HEK293 (cell line): ENCODE data around the gene DGKD.

Experiments used
- CTCF ChIA-PET: fragments of 350-600 bp; formaldehyde crosslinking; extraction: SDS; loops from one replicate; lab custom pipeline; 2021; ENCODE audit warnings: antibody characterized with exemption; lab: Yijun Ruan, JAX
- POLR2A ChIA-PET: fragments of 300-600 bp; formaldehyde crosslinking; extraction: SDS; loops from one replicate; lab custom pipeline; 2020; ENCODE audit warnings: antibody characterized with exemption, inconsistent platforms; lab: Yijun Ruan, JAX
- H3K27ac ChIP-seq: fragments of 200-500 bp; sonication (Bioruptor generic); 2 replicates; pipeline ENCODE4 v1.5.1; 2014; ENCODE audit warnings: low read depth, low read length, control low read depth, inconsistent platforms; ENCODE audit errors: extremely low read depth
- H3K36me3 ChIP-seq, 2 experiments: fragments of 200-500 bp in 1 of 2; sonication (Bioruptor generic) in 1 of 2; 1 replicate in 1 of 2; 2 replicates in 1 of 2; pipeline ENCODE4 v1.5.1; 2014 to 2017; ENCODE audit warnings: inconsistent platforms in 2 of 2, low read length in 2 of 2; ENCODE audit not compliant: control insufficient read depth in 2 of 2, insufficient read depth in 1 of 2
- H3K4me1 ChIP-seq: fragments of 200-500 bp; sonication (Bioruptor generic); 2 replicates; pipeline ENCODE4 v1.5.1; 2014; ENCODE audit warnings: mild to moderate bottlenecking, low read length, inconsistent platforms; ENCODE audit not compliant: control insufficient read depth, insufficient read depth
- H3K4me3 ChIP-seq: 2 replicates; pipeline ENCODE4 v1.5.1; 2011; ENCODE audit warnings: low read depth, mild to moderate bottlenecking, control low read depth, low read length, moderate library complexity
- H3K9me3 ChIP-seq: fragments of 200-500 bp; sonication (Bioruptor generic); 2 replicates; pipeline ENCODE4 v1.5.1; 2014; ENCODE audit warnings: low read depth, low read length, inconsistent platforms; ENCODE audit not compliant: control insufficient read depth, insufficient read depth
- BCL11A ChIP-seq: fragments of 450-650 bp; formaldehyde crosslinking; IDR thresholded peaks from 2 replicates; pipeline ENCODE4 v1.5.1; 2016; ENCODE audit warnings: low read depth, missing biosample characterization, missing genetic modification characterization
- HOXD13 ChIP-seq: sonication (generic); formaldehyde crosslinking; IDR thresholded peaks from 2 replicates; pipeline ENCODE4 v1.8.0; 2022; ENCODE audit warnings: missing genetic modification reagents, borderline replicate concordance
- ZBTB11 ChIP-seq: fragments of 450-650 bp; formaldehyde crosslinking; conservative IDR thresholded peaks from 2 replicates; pipeline ENCODE4 v1.5.1; 2016; ENCODE audit warnings: low read depth, missing biosample characterization, missing genetic modification characterization
- ZNF114 ChIP-seq: fragments of 450-650 bp; formaldehyde crosslinking; IDR thresholded peaks from 2 replicates; pipeline ENCODE4 v1.5.0; 2017; ENCODE audit warnings: missing biosample characterization, missing genetic modification characterization
- ZNF221 ChIP-seq: fragments of 450-650 bp; formaldehyde crosslinking; IDR thresholded peaks from 2 replicates; pipeline ENCODE4 v1.5.1; 2017; ENCODE audit warnings: missing biosample characterization, missing genetic modification characterization, borderline replicate concordance
- ZNF274 ChIP-seq, 2 experiments: fragments of 200-500 bp in 1 of 2; fragments of 450-650 bp in 1 of 2; sonication (Bioruptor generic) in 1 of 2; formaldehyde crosslinking in 1 of 2; IDR thresholded peaks; 2 replicates each; pipeline versions ENCODE4 v1.5.1 to v1.6.1; 2014 to 2016; ENCODE audit warnings: borderline replicate concordance in 1 of 2, inconsistent platforms in 1 of 2, low read length in 1 of 2, missing biosample characterization in 1 of 2, missing genetic modification characterization in 1 of 2
- ZNF280D ChIP-seq: fragments of 450-650 bp; formaldehyde crosslinking; IDR thresholded peaks from 2 replicates; pipeline ENCODE4 v1.5.1; 2016; ENCODE audit warnings: missing biosample characterization, missing genetic modification characterization
- ZNF37A ChIP-seq: fragments of 450-650 bp; IDR thresholded peaks from 2 replicates; pipeline ENCODE4 v1.5.1; 2018; ENCODE audit warnings: missing biosample characterization, missing genetic modification characterization
- ZNF404 ChIP-seq: fragments of 450-650 bp; formaldehyde crosslinking; IDR thresholded peaks from 2 replicates; pipeline ENCODE4 v1.5.1; 2017; ENCODE audit warnings: missing biosample characterization, missing genetic modification characterization
- ZNF423 ChIP-seq: fragments of 450-650 bp; formaldehyde crosslinking; IDR thresholded peaks from 2 replicates; pipeline ENCODE4 v1.5.1; 2016; ENCODE audit warnings: missing biosample characterization, missing genetic modification characterization
- ZNF513 ChIP-seq: fragments of 450-650 bp; IDR thresholded peaks from 2 replicates; pipeline ENCODE4 v1.5.1; 2018; ENCODE audit warnings: missing biosample characterization, missing genetic modification characterization
- ZNF768 ChIP-seq: fragments of 450-650 bp; formaldehyde crosslinking; IDR thresholded peaks from 2 replicates; pipeline ENCODE4 v1.5.1; 2018; ENCODE audit warnings: missing biosample characterization, mild to moderate bottlenecking, missing genetic modification characterization

The DGKD gene

GRCh38 chr2:233435436-233436190 lies 81.3 kb downstream of the DGKD start:
- ChIA-PET CTCF (interaction anchor here (0.5 to 3.0 kb wide), 3 partner anchors 8 to 104 kb away, joined by 3 to 17 read pairs (median 3); no protein-coding TSS in a partner anchor), POLR2A (no interaction called here)
- Histone ChIP-seq H3K9me3 (no peaks in the 10 kb centered on the region), H3K4me1 (0 out of 2 replicates have a peak, but pooled peaks cover 6% of the 10 kb centered on the region), H3K27ac (no peak overlapping the region), H3K4me3 (no peak overlapping the region), H3K36me3 (peaks cover 0 to 48% of the 10 kb centered on the region in 2 experiments; a peak in 1 of 3 replicates)
- TF ChIP-seq HOXD13 (CRISPR knock-in tag) (no peak), ZNF513 (tag by site-specific recombination) (no peak)
- TF ChIP-seq, all 188 proteins: peak for 0

GRCh38 chr2:233436191-233436581 lies 81.9 kb downstream of the DGKD start:
- Histone ChIP-seq H3K27ac (no peak overlapping the region), H3K9me3 (no peaks in the 10 kb centered on the region), H3K36me3 (peaks cover 0 to 48% of the 10 kb centered on the region in 2 experiments; a peak in 1 of 3 replicates), H3K4me1 (0 out of 2 replicates have a peak, but pooled peaks cover 6% of the 10 kb centered on the region), H3K4me3 (no peak overlapping the region)
- CTCF ChIA-PET, result interaction anchor here (0.5 to 3.0 kb wide), 2 partner anchors 7 to 104 kb away, joined by 3 to 17 read pairs; no protein-coding TSS in a partner anchor
- TF ChIP-seq ZNF114 (tag by site-specific recombination) (no peak), ZNF37A (tag by site-specific recombination) (no peak), BCL11A (tag by site-specific recombination) (no peak), ZNF280D (tag by site-specific recombination) (no peak), ZNF221 (no peak)
- POLR2A ChIA-PET, result no interaction called here

- CTCF ChIA-PET, result interaction anchor here (0.5 kb wide), 1 partner anchor 103 kb away, joined by 3 read pairs; no protein-coding TSS in a partner anchor
- H3K36me3 ChIP-seq, result peaks cover 0 to 55% of the 10 kb centered on the region in 2 experiments; a peak in 1 of 3 replicates
These were observed 82.6 kb downstream of the DGKD start for GRCh38 chr2:233436691-233437438.

More at GRCh38 chr2:233436691-233437438, 82.6 kb downstream of the DGKD start:
- Histone ChIP-seq H3K4me3 (no peak overlapping the region), H3K9me3 (no peaks in the 10 kb centered on the region), H3K4me1 (0 out of 2 replicates have a peak, but pooled peaks cover 6% of the 10 kb centered on the region), H3K27ac (no peak overlapping the region)
- POLR2A ChIA-PET, result no interaction called here
- TF ChIP-seq ZNF768 (tag by site-specific recombination) (no peak), ZNF423 (no peak), ZNF404 (no peak), ZBTB11 (tag by site-specific recombination) (no peak), ZNF274 (IDR thresholded peaks at IDR 0.05; ENCODE audit: low read length) (no peak), ZNF274 (tag by site-specific recombination; IDR thresholded peaks at IDR 0.05; ENCODE audit: borderline replicate concordance) (no peak)
